Adrenal gland (tissue), 12 donors: ENCODE measurements around the gene ARHGEF28. TPM values are rescaled to one million over a fixed set of nuclear protein-coding genes. Genes with fewer than 3 reads are reported as not detected.
A peak's percentile ranks its signal among the peaks of the same experiment; 100 is the strongest.

ENCODE experiments used
- DNase-seq, 7 donors: peaks; one replicate each; pipeline ENCODE4 v3.0.0-alpha.2; 2019 to 2020
- H3K27ac ChIP-seq, 5 donors: fragments of 200-600 bp; sonication (generic) in 4 of 5; 1 replicate in 3 of 5; 2 replicates in 2 of 5; pipeline versions ENCODE4 v1.5.1 to v1.8.0; 2016 to 2020; ENCODE audit warnings: mild to moderate bottlenecking in 1 of 5
- H3K27me3 ChIP-seq: fragments of 200-600 bp; 2 replicates; pipeline ENCODE4 v1.8.0; 2021
- H3K36me3 ChIP-seq, 2 donors: fragments of 200-600 bp; replicated peaks in 1 of 2; 1 replicate in 1 of 2; 2 replicates in 1 of 2; pipeline versions ENCODE4 v1.5.1 to v1.8.0; 2018 to 2022
- H3K4me1 ChIP-seq, 2 donors: fragments of 200-600 bp; replicated peaks in 1 of 2; 1 replicate in 1 of 2; 2 replicates in 1 of 2; pipeline versions ENCODE4 v1.5.1 to v1.8.0; 2018 to 2021
- H3K4me3 ChIP-seq, 4 donors: fragments of 200-600 bp; sonication (generic) in 3 of 4; one replicate each; pipeline ENCODE4 v1.5.1; 2016 to 2018
- H3K9me3 ChIP-seq, 3 donors: fragments of 200-600 bp; sonication (generic) in 1 of 3; replicated peaks in 1 of 3; 1 replicate in 2 of 3; 2 replicates in 1 of 3; pipeline versions ENCODE4 v1.5.1 to v1.8.0; 2016 to 2021
- POLR2A ChIP-seq, 2 donors: fragments of 450-650 bp; IDR thresholded peaks; one replicate each; pipeline ENCODE4 v1.6.1; 2017; ENCODE audit warnings: antibody characterized with exemption in 2 of 2, mild to moderate bottlenecking in 2 of 2, moderate library complexity in 1 of 2
- WGBS, 4 donors: extraction: QIAGEN DNeasy Blood & Tissue Kit in 2 of 4; methylation state at CpG; one replicate each; pipeline versions ENCODE4 v1.1.5 to v1.1.7; 2013 to 2017; 5-methylcytosine and 5-hydroxymethylcytosine counted together
- intact Hi-C, 2 donors: fragments of 100-400 bp; cut with DNase I; formaldehyde crosslinking; loops; one replicate each; pipeline versions ENCODE4 v1.14.1 to v1.15.0; 2022 to 2023
- polyA plus RNA-seq, 3 donors: library from polyadenylated mRNA; stranded (reverse); fragments of 200-250 nt in 2 of 3; fragments of 350-450 nt in 1 of 3; fragmentation: Illumina TruSeq in 1 of 3; extraction: RNeasy Lipid Tissue Mini Kit (QIAGEN cat#74804) in 1 of 3; gene quantifications; one replicate each; pipeline ENCODE4 v1.2.3, GENCODE V29; 2013 to 2014
- total RNA-seq, 9 donors: library from RNA; depleted of rRNA in 4 of 9; stranded (reverse); fragments of >200 nt in 4 of 9; fragments of 120-200 nt in 1 of 9; fragmentation: NEBNext Ultra II Directional in 1 of 9; extraction: Animal tissue kit (Norgen Biotek cat#: 25700) in 1 of 9; gene quantifications; one replicate each; pipeline versions ENCODE4 v1.1.0 to v1.2.4, GENCODE V29; 2013 to 2023
- TF ChIP-seq, protein P1 (sequence below), 6 experiments: fragments of 450-650 bp in 4 of 6; fragments of 200-600 bp in 2 of 6; sonication (generic) in 1 of 6; IDR thresholded peaks; 1 replicate in 5 of 6; 2 replicates in 1 of 6; pipeline versions ENCODE4 v1.5.1 to v1.8.0; 2016 to 2021; ENCODE audit warnings: antibody characterized with exemption in 6 of 6, mild to moderate bottlenecking in 2 of 6, moderate library complexity in 1 of 6
- donor health status: healthy with polysubstance abuse.
- donor health status: Bipolar disorder and iron deficiency.
- donor health status: DM: yes; HTN: yes; CAD: no.
- donor health status: DM: no; HTN: no; CAD: no.
- donor health status: DM: no; HTN: no; CAD: no.
- donor health status: DM: yes; HTN: yes; CAD: no.

The ARHGEF28 gene
- total and polyA plus RNA-seq, 12 donors: 25.3 to 138 (median 42.4) TPM

- intact Hi-C loops: no loop called here
- Histone ChIP-seq H3K36me3 (no peaks in the 10 kb centered on the region), H3K27ac (no peak overlapping the region), H3K4me1 (no peaks in the 10 kb centered on the region), H3K9me3 (no peaks in the 10 kb centered on the region), H3K27me3 (no peaks in the 10 kb centered on the region), H3K4me3 (no peak overlapping the region)
- DNase-seq: no peak
- no peak for TF ChIP-seq POLR2A (IDR thresholded peaks at IDR 0.05)
- TF ChIP-seq, protein P1, sequence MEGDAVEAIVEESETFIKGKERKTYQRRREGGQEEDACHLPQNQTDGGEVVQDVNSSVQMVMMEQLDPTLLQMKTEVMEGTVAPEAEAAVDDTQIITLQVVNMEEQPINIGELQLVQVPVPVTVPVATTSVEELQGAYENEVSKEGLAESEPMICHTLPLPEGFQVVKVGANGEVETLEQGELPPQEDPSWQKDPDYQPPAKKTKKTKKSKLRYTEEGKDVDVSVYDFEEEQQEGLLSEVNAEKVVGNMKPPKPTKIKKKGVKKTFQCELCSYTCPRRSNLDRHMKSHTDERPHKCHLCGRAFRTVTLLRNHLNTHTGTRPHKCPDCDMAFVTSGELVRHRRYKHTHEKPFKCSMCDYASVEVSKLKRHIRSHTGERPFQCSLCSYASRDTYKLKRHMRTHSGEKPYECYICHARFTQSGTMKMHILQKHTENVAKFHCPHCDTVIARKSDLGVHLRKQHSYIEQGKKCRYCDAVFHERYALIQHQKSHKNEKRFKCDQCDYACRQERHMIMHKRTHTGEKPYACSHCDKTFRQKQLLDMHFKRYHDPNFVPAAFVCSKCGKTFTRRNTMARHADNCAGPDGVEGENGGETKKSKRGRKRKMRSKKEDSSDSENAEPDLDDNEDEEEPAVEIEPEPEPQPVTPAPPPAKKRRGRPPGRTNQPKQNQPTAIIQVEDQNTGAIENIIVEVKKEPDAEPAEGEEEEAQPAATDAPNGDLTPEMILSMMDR (IDR thresholded peaks at IDR 0.05): no peak
- WGBS, 4 donors: 73 to 91% (median 84%) methylated on average over 6 of the region's 6 CpGs
Observed at GRCh38 chr5:73812457-73812856, 186.5 kb downstream of the ARHGEF28 start.

GRCh38 chr5:73812962-73813588 is 187.1 kb downstream of the ARHGEF28 start:
- Histone ChIP-seq H3K27ac (no peak overlapping the region), H3K4me3 (peak overlapping the region in 1 of 4 donors; percentile 2), H3K9me3 (no peaks in the 10 kb centered on the region), H3K4me1 (no peaks in the 10 kb centered on the region), H3K36me3 (no peaks in the 10 kb centered on the region), H3K27me3 (no peaks in the 10 kb centered on the region)
- TF ChIP-seq, protein P1 (IDR thresholded peaks at IDR 0.05): no peak
- TF ChIP-seq POLR2A (IDR thresholded peaks at IDR 0.05): no peak
- 57 to 83% (median 66%) methylated on average over 9 of the region's 9 CpGs for WGBS, 4 donors
- intact Hi-C loops: no loop called here
- DNase-seq: no peak

DNA sequence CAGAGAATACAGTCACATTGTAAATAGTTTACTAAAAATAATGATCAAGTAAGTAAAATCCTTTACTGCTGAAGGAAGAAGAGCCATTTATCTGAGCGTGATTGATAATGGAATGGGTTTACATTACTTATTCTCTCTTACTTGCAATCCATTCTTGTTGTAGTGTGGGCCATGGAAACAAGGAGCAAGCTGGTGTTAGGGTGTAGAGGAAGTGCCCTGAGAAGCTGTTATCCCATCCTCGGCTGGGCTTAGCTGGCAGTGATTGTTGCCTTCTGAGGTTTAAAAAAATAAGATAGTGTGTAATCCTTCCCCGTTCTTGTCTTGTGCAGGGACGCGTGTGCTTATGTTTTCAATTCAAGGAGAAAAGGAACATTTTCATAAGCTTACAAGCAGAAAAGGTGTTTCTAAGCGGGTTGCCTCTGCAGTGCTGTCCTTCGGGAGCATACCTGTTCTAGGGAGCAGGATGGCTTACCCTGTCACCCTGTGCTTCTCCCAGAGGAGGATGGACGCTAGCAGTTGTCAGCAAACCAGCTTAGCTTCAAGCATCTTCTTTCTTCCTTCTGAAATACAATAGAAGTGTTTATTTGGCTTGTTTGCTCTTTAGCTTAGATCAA is 188.3 kb downstream of the ARHGEF28 start:
- 62 to 78% (median 71%) methylated on average over 8 of the region's 8 CpGs for WGBS, 4 donors
- no peak for TF ChIP-seq POLR2A (IDR thresholded peaks at IDR 0.05)
- TF ChIP-seq, protein P1 (IDR thresholded peaks at IDR 0.05): no peak
- Histone ChIP-seq H3K4me1 (no peaks in the 10 kb centered on the region), H3K4me3 (no peak overlapping the region), H3K27ac (no peak overlapping the region), H3K9me3 (no peaks in the 10 kb centered on the region), H3K36me3 (no peaks in the 10 kb centered on the region), H3K27me3 (no peaks in the 10 kb centered on the region)
- no peak for DNase-seq
- intact Hi-C loops: no loop called here

GRCh38 chr5:73815631-73816030 is 189.6 kb downstream of the ARHGEF28 start:
- Histone ChIP-seq H3K27ac (no peak overlapping the region), H3K36me3 (no peaks in the 10 kb centered on the region), H3K9me3 (no peaks in the 10 kb centered on the region), H3K4me1 (no peaks in the 10 kb centered on the region), H3K27me3 (no peaks in the 10 kb centered on the region), H3K4me3 (no peak overlapping the region)
- intact Hi-C loops: no loop called here
- TF ChIP-seq POLR2A (IDR thresholded peaks at IDR 0.05): no peak
- TF ChIP-seq, protein P1 (IDR thresholded peaks at IDR 0.05): no peak
- WGBS, 4 donors: 93 to 96% (median 95%) methylated on average over 4 of the region's 4 CpGs
- DNase-seq: no peak
